Lower leg skin (tissue), 3 donors: ENCODE data around the gene OR2V2.

Source experiments
- POLR2A ChIP-seq, 2 donors: fragments of 450-650 bp; IDR thresholded peaks; one replicate each; pipeline ENCODE4 v1.6.1; 2016 to 2017; ENCODE audit warnings: antibody characterized with exemption in 2 of 2, mild to moderate bottlenecking in 1 of 2, moderate library complexity in 1 of 2
- TF ChIP-seq, protein P1 (sequence below), 3 donors: fragments of 450-650 bp; IDR thresholded peaks; one replicate each; pipeline ENCODE4 v1.5.1; 2016; ENCODE audit warnings: antibody characterized with exemption in 3 of 3, mild to moderate bottlenecking in 3 of 3, moderate library complexity in 2 of 3

DNA sequence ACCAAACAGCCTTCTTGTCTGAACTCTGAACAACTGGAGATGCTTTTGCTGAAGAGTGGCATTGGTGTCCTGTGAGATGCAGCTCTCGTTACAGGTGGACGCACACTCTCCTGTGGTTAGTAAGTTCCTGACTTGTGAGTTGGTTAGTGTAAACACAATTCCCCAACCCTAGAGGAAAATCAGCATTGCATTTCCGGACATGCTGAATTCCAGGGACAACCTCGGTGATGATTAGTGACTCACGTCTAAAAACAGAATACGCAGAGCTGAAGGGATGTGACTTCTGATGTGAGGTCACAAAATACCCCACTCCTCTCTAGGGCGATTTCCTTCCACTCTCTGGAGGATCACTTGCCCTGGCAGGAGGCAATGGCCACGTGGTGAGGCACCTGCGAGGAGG lies 5.0 kb downstream of the OR2V2 start:
- TF ChIP-seq, protein P1, sequence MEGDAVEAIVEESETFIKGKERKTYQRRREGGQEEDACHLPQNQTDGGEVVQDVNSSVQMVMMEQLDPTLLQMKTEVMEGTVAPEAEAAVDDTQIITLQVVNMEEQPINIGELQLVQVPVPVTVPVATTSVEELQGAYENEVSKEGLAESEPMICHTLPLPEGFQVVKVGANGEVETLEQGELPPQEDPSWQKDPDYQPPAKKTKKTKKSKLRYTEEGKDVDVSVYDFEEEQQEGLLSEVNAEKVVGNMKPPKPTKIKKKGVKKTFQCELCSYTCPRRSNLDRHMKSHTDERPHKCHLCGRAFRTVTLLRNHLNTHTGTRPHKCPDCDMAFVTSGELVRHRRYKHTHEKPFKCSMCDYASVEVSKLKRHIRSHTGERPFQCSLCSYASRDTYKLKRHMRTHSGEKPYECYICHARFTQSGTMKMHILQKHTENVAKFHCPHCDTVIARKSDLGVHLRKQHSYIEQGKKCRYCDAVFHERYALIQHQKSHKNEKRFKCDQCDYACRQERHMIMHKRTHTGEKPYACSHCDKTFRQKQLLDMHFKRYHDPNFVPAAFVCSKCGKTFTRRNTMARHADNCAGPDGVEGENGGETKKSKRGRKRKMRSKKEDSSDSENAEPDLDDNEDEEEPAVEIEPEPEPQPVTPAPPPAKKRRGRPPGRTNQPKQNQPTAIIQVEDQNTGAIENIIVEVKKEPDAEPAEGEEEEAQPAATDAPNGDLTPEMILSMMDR (IDR thresholded peaks at IDR 0.05): no peak
- no peak for TF ChIP-seq POLR2A (IDR thresholded peaks at IDR 0.05)
